WTC11 (cell line): Measurements from ENCODE around the gene SKAP1. TPM values are rescaled to one million over a fixed set of nuclear protein-coding genes. Genes with fewer than 3 reads are reported as not detected.
"Not testable (repeated sequence)": the region's sequence is repeated elsewhere in the genome, so short reads cannot be mapped to it uniquely, and the experiment has no call there.

Experiments
- ATAC-seq: fragments of 200-7000 bp; cut with Tn5 transposase; 2 replicates; pipeline ENCODE4 v1.10.0; 2021; ENCODE audit warnings: mild to moderate bottlenecking, moderate library complexity
- CTCF ChIA-PET: fragments of 300-600 bp; sonication (Branson Sonifier 250); formaldehyde crosslinking; loops from one replicate; lab custom pipeline; 2021; ENCODE audit warnings: antibody characterized with exemption; lab: Charles Lee
- POLR2A ChIA-PET: fragments of 350-600 bp; sonication (Branson Sonifier 250); formaldehyde crosslinking; loops from one replicate; lab custom pipeline; 2021; ENCODE audit warnings: antibody characterized with exemption; lab: Charles Lee
- DNase-seq: peaks from one replicate; pipeline ENCODE4 v3.0.0; 2021; ENCODE audit warnings: low spot score
- H3K27ac Mint-ChIP-seq: 2 replicates; pipeline ENCODE4 v1.8.0; 2021; ENCODE audit warnings: mixed read lengths
- H3K27me3 Mint-ChIP-seq: 2 replicates; pipeline ENCODE4 v1.8.0; 2021; ENCODE audit warnings: low read depth, mild to moderate bottlenecking, moderate library complexity, mixed read lengths
- H3K36me3 Mint-ChIP-seq: 2 replicates; pipeline ENCODE4 v1.8.0; 2021; ENCODE audit warnings: mixed read lengths
- H3K4me1 Mint-ChIP-seq: 2 replicates; pipeline ENCODE4 v1.8.0; 2022; ENCODE audit warnings: mixed read lengths
- H3K4me3 Mint-ChIP-seq: 2 replicates; pipeline ENCODE4 v1.8.0; 2021; ENCODE audit warnings: mild to moderate bottlenecking, moderate library complexity, mixed read lengths
- H3K9me3 Mint-ChIP-seq: 2 replicates; pipeline ENCODE4 v1.8.0; 2021; ENCODE audit warnings: mixed read lengths
- AR ChIP-seq: fragments of 250-450 bp; sonication (Bioruptor Pico); IDR thresholded peaks from 2 replicates; pipeline ENCODE4 v1.9.0; 2021; ENCODE audit warnings: mild to moderate bottlenecking
- ATF1 ChIP-seq: sonication (generic); formaldehyde crosslinking; IDR thresholded peaks from 2 replicates; pipeline ENCODE4 v1.8.1; 2023; ENCODE audit warnings: mild to moderate bottlenecking, moderate library complexity, missing genetic modification reagents
- ATF2 ChIP-seq: sonication (generic); formaldehyde crosslinking; IDR thresholded peaks from 2 replicates; pipeline ENCODE4 v1.8.1; 2022; ENCODE audit warnings: low read depth, missing genetic modification reagents, borderline replicate concordance
- CBFB ChIP-seq: sonication (generic); formaldehyde crosslinking; IDR thresholded peaks from 2 replicates; pipeline ENCODE4 v1.8.1; 2022; ENCODE audit warnings: mild to moderate bottlenecking, low read depth, missing genetic modification reagents
- CREM ChIP-seq: sonication (generic); formaldehyde crosslinking; IDR thresholded peaks from 2 replicates; pipeline ENCODE4 v1.8.1; 2022; ENCODE audit warnings: mild to moderate bottlenecking, missing genetic modification reagents, moderate library complexity
- FOXJ3 ChIP-seq: sonication (generic); formaldehyde crosslinking; IDR thresholded peaks from 2 replicates; pipeline ENCODE4 v1.9.0; 2021; ENCODE audit warnings: missing genetic modification reagents, mild to moderate bottlenecking, borderline replicate concordance
- GTF2I ChIP-seq: fragments of 250-450 bp; sonication (Bioruptor Pico); conservative IDR thresholded peaks from 2 replicates; pipeline ENCODE4 v1.4.0; 2021; ENCODE audit warnings: mild to moderate bottlenecking
- IRF2 ChIP-seq: sonication (generic); formaldehyde crosslinking; IDR thresholded peaks from 2 replicates; pipeline ENCODE4 v1.8.0; 2022; ENCODE audit warnings: low read depth, missing genetic modification reagents, borderline replicate concordance
- JAZF1 ChIP-seq: fragments of 250-450 bp; sonication (Bioruptor Pico); IDR thresholded peaks from 2 replicates; pipeline ENCODE4 v1.9.0; 2021; ENCODE audit warnings: moderate library complexity, mild to moderate bottlenecking, inconsistent platforms
- OVOL2 ChIP-seq: fragments of 250-450 bp; sonication (Bioruptor Pico); IDR thresholded peaks from 2 replicates; pipeline ENCODE4 v1.9.0; 2021; ENCODE audit warnings: mild to moderate bottlenecking, borderline replicate concordance
- RELA ChIP-seq: sonication (generic); formaldehyde crosslinking; IDR thresholded peaks from 2 replicates; pipeline ENCODE4 v1.8.1; 2022; ENCODE audit warnings: missing genetic modification reagents, mild to moderate bottlenecking, borderline replicate concordance
- SMAD4 ChIP-seq: sonication (generic); formaldehyde crosslinking; IDR thresholded peaks from 2 replicates; pipeline ENCODE4 v1.8.0; 2022; ENCODE audit warnings: mild to moderate bottlenecking, missing genetic modification reagents
- TP53 ChIP-seq: sonication (generic); formaldehyde crosslinking; IDR thresholded peaks from 2 replicates; pipeline ENCODE4 v1.8.1; 2023; ENCODE audit warnings: mild to moderate bottlenecking, missing genetic modification reagents
- ZBTB21 ChIP-seq: sonication (generic); formaldehyde crosslinking; IDR thresholded peaks from 2 replicates; pipeline ENCODE4 v1.8.1; 2023; ENCODE audit warnings: mild to moderate bottlenecking, missing genetic modification reagents, borderline replicate concordance
- ZNF219 ChIP-seq: sonication (generic); formaldehyde crosslinking; IDR thresholded peaks from 2 replicates; pipeline ENCODE4 v1.8.0; 2023; ENCODE audit warnings: missing genetic modification reagents, mild to moderate bottlenecking, borderline replicate concordance
- ZNF263 ChIP-seq: sonication (generic); formaldehyde crosslinking; IDR thresholded peaks from 2 replicates; pipeline ENCODE4 v1.8.1; 2022; ENCODE audit warnings: low read depth, mild to moderate bottlenecking, moderate library complexity, missing genetic modification reagents
- ZNF416 ChIP-seq: fragments of 250-450 bp; sonication (Bioruptor Pico); IDR thresholded peaks from 2 replicates; pipeline ENCODE4 v1.9.0; 2021; ENCODE audit warnings: mild to moderate bottlenecking, inconsistent platforms
- ZNF671 ChIP-seq: fragments of 250-450 bp; sonication (Bioruptor Pico); IDR thresholded peaks from 2 replicates; pipeline ENCODE4 v1.8.0; 2021; ENCODE audit warnings: mild to moderate bottlenecking
- total RNA-seq: library from RNA; stranded (reverse); gene quantifications from 3 replicates; pipeline ENCODE4 v1.2.3, GENCODE V29; 2021
- TF ChIP-seq, protein P1 (sequence below): sonication (generic); formaldehyde crosslinking; IDR thresholded peaks from 2 replicates; pipeline ENCODE4 v1.8.0; 2023; ENCODE audit warnings: missing genetic modification reagents, mild to moderate bottlenecking, borderline replicate concordance

The SKAP1 gene
- total RNA-seq, 1 experiment from 2014 or later = not detected

DNA sequence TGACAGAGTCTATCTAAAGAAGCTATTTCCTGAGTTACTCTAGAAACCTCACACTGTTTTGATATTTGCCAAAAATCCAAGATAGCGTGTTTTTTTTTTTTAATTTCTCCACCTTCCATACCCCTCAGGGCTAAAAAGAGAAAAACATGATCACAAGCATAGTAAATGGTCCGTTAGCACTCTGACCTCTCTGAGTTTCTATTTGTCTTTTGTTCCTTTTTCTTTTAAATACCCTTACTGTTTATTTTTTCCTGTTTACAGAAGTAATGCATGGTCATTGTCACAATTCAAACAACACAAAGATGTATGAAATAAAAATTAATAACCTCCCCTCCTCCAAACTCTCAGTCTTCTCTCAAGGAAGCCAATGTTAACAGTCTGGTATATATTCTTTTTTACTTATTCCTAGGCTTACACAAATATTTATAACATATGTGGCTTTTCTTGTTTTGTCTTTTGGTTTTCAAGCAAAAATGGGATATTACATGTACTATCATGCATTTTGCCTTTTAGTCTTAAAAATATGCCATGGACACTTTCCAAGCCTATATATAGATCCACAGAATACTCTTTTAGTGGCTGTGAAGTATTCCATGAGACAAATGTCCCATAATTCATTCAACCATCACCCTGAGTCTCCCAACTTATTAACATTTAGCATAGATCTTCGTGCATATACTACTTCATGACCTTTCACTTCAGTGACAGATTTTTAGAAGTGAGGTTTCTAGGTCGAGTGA is 3.1 kb downstream of the SKAP1 start:
- H3K36me3 Mint-ChIP-seq = no peaks in the 10 kb centered on the region
- peaks cover 43% of the 10 kb centered on the region for H3K27me3 Mint-ChIP-seq
- H3K4me1 Mint-ChIP-seq = peaks cover 12% of the 10 kb centered on the region
- H3K27ac Mint-ChIP-seq = no peak overlapping the region
- no peaks in the 10 kb centered on the region for H3K9me3 Mint-ChIP-seq
- TF ChIP-seq RELA (CRISPR knock-in tag) (no peak), ZNF263 (CRISPR knock-in tag) (no peak), OVOL2 (no peak), ZNF671 (CRISPR knock-in tag) (no peak), AR (CRISPR knock-in tag) (no peak), ZNF416 (no peak), GTF2I (CRISPR knock-in tag) (no peak), ZNF219 (no peak), TP53 (CRISPR knock-in tag) (no peak), SMAD4 (CRISPR knock-in tag) (no peak), CBFB (CRISPR knock-in tag) (no peak), JAZF1 (no peak), CREM (CRISPR knock-in tag) (no peak), IRF2 (no peak), ZBTB21 (CRISPR knock-in tag) (no peak), FOXJ3 (CRISPR knock-in tag) (no peak), ATF1 (CRISPR knock-in tag) (no peak)
- TF ChIP-seq, protein P1, sequence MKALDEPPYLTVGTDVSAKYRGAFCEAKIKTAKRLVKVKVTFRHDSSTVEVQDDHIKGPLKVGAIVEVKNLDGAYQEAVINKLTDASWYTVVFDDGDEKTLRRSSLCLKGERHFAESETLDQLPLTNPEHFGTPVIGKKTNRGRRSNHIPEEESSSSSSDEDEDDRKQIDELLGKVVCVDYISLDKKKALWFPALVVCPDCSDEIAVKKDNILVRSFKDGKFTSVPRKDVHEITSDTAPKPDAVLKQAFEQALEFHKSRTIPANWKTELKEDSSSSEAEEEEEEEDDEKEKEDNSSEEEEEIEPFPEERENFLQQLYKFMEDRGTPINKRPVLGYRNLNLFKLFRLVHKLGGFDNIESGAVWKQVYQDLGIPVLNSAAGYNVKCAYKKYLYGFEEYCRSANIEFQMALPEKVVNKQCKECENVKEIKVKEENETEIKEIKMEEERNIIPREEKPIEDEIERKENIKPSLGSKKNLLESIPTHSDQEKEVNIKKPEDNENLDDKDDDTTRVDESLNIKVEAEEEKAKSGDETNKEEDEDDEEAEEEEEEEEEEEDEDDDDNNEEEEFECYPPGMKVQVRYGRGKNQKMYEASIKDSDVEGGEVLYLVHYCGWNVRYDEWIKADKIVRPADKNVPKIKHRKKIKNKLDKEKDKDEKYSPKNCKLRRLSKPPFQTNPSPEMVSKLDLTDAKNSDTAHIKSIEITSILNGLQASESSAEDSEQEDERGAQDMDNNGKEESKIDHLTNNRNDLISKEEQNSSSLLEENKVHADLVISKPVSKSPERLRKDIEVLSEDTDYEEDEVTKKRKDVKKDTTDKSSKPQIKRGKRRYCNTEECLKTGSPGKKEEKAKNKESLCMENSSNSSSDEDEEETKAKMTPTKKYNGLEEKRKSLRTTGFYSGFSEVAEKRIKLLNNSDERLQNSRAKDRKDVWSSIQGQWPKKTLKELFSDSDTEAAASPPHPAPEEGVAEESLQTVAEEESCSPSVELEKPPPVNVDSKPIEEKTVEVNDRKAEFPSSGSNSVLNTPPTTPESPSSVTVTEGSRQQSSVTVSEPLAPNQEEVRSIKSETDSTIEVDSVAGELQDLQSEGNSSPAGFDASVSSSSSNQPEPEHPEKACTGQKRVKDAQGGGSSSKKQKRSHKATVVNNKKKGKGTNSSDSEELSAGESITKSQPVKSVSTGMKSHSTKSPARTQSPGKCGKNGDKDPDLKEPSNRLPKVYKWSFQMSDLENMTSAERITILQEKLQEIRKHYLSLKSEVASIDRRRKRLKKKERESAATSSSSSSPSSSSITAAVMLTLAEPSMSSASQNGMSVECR = no peak
- TF ChIP-seq, all 79 proteins: peak for 0
- ChIA-PET POLR2A (interaction anchor here (0.6 kb wide), 1 partner anchor 36 kb away, joined by 3 read pairs; no protein-coding TSS in a partner anchor), CTCF (interaction anchor here (0.6 kb wide), 1 partner anchor 113 kb away, joined by 3 read pairs; no protein-coding TSS in a partner anchor)
- no peak for DNase-seq
- no peak overlapping the region for H3K4me3 Mint-ChIP-seq
- no peak for ATAC-seq

GRCh38 chr17:48426019-48426665 is 3.9 kb downstream of the SKAP1 start:
- ATAC-seq (no peak), DNase-seq (no peak)
- no peak for TF ChIP-seq ATF2 (CRISPR knock-in tag)
- Mint-ChIP-seq H3K4me3 (no peak overlapping the region), H3K27me3 (peaks cover 35% of the 10 kb centered on the region), H3K27ac (no peak overlapping the region), H3K9me3 (no peaks in the 10 kb centered on the region), H3K4me1 (peaks cover 12% of the 10 kb centered on the region), H3K36me3 (no peaks in the 10 kb centered on the region)
- ChIA-PET CTCF (no interaction called here), POLR2A (interaction anchor here (0.6 kb wide), 1 partner anchor 36 kb away, joined by 3 read pairs; no protein-coding TSS in a partner anchor)

DNA sequence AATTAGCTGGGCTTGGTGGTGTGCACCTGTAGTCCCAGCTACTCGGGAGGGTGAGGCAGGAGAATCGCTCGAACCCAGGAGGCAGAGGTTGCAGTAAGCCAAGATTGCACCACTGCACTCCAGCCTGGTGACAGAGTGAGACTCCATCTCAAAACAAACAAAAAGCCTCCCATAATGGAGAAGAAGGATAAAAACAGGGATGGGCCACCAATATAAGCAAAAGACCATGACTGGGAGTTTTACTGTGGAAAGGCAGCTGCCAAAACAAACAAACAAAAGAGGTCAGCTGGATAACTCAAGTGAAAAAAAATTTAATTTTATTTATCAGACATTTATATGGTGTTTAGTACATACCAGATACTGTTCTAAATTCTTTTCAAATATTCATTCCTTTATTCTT is 8.0 kb downstream of the SKAP1 start:
- H3K4me3 Mint-ChIP-seq = not testable (repeated sequence)

More for the DNA sequence above, 8.0 kb downstream of the SKAP1 start:
- POLR2A ChIA-PET, DNase-seq, ATAC-seq, H3K9me3 Mint-ChIP-seq, H3K27me3 Mint-ChIP-seq, H3K36me3 Mint-ChIP-seq, H3K27ac Mint-ChIP-seq: not testable (repeated sequence)
- peaks cover 15% of the 10 kb centered on the region for H3K4me1 Mint-ChIP-seq
- CTCF ChIA-PET = interaction anchor here (0.5 kb wide), 1 partner anchor 11 kb away, joined by 3 read pairs; no protein-coding TSS in a partner anchor
